HepG2 (cell line): ENCODE results near the gene LENEP. TPM values are rescaled to one million over a fixed set of nuclear protein-coding genes. Genes with fewer than 3 reads are reported as not detected.

Source experiments
- ISL2 ChIP-seq: sonication (generic); formaldehyde crosslinking; IDR thresholded peaks from 2 replicates; pipeline ENCODE4 v1.5.0; 2020; ENCODE audit warnings: missing genetic modification reagents
- SIX4 ChIP-seq: sonication (generic); formaldehyde crosslinking; IDR thresholded peaks from 2 replicates; pipeline ENCODE4 v1.4.0; 2020; ENCODE audit warnings: missing genetic modification reagents
- ZC3H13 ChIP-seq: sonication (generic); formaldehyde crosslinking; IDR thresholded peaks from 2 replicates; pipeline ENCODE4 v1.8.1; 2023; ENCODE audit warnings: mild to moderate bottlenecking, missing genetic modification reagents, moderate library complexity
- ZIK1 ChIP-seq: sonication (generic); formaldehyde crosslinking; IDR thresholded peaks from 2 replicates; pipeline ENCODE4 v1.5.0; 2020; ENCODE audit warnings: mild to moderate bottlenecking, low read depth, missing genetic modification reagents, borderline replicate concordance
- ZNF224 ChIP-seq: sonication (generic); formaldehyde crosslinking; IDR thresholded peaks from 2 replicates; pipeline ENCODE4 v1.5.0; 2020; ENCODE audit warnings: mild to moderate bottlenecking, missing genetic modification reagents
- ZNF34 ChIP-seq: sonication (generic); formaldehyde crosslinking; IDR thresholded peaks from 2 replicates; pipeline ENCODE4 v1.4.0; 2020; ENCODE audit warnings: mild to moderate bottlenecking, missing genetic modification reagents, borderline replicate concordance
- ZNF746 ChIP-seq: sonication (generic); formaldehyde crosslinking; IDR thresholded peaks from 2 replicates; pipeline ENCODE4 v1.8.0; 2022; ENCODE audit warnings: mild to moderate bottlenecking, missing genetic modification reagents
- ZSCAN25 ChIP-seq: sonication (generic); formaldehyde crosslinking; IDR thresholded peaks from 2 replicates; pipeline ENCODE4 v1.8.0; 2022; ENCODE audit warnings: mild to moderate bottlenecking, missing genetic modification reagents
- polyA plus RNA-seq, 8 experiments: library from polyadenylated mRNA; depleted of rRNA in 3 of 8; stranded (reverse) in 7 of 8; unstranded in 1 of 8; fragments of >200 nt; fragmentation: Illumina TruSeq in 4 of 8; extraction: Trizol in 4 of 8; gene quantifications; 2 replicates each; pipeline versions ENCODE4 v1.2.1 to v1.2.3, GENCODE V29; 2011 to 2016; ENCODE audit warnings: low read depth in 4 of 8, missing spikeins in 1 of 8, mixed read lengths in 1 of 8; ENCODE audit not compliant: insufficient read depth in 1 of 8
- total RNA-seq, 5 experiments: library from RNA; depleted of rRNA; stranded (reverse); fragments of >200 nt; fragmentation: Illumina TruSeq; extraction: Trizol; gene quantifications; 2 replicates each; pipeline ENCODE4 v1.2.3, GENCODE V29; 2016; ENCODE audit warnings: low read depth in 1 of 5
- TF ChIP-seq, protein P1 (sequence below): sonication (generic); formaldehyde crosslinking; IDR thresholded peaks from 2 replicates; pipeline ENCODE4 v1.4.0; 2020; ENCODE audit warnings: mild to moderate bottlenecking, missing genetic modification reagents, borderline replicate concordance
- TF ChIP-seq, protein P2 (sequence below): sonication (generic); formaldehyde crosslinking; IDR thresholded peaks from 2 replicates; pipeline ENCODE4 v1.4.0; 2020; ENCODE audit warnings: missing genetic modification reagents, borderline replicate concordance
- TF ChIP-seq, protein P3 (sequence below): sonication (generic); formaldehyde crosslinking; IDR thresholded peaks from 2 replicates; pipeline ENCODE4; 2020; ENCODE audit warnings: missing genetic modification reagents, mild to moderate bottlenecking, borderline replicate concordance
- TF ChIP-seq, protein P4 (sequence below): sonication (generic); formaldehyde crosslinking; IDR thresholded peaks from 2 replicates; pipeline ENCODE4 v1.5.1; 2020; ENCODE audit warnings: mild to moderate bottlenecking, moderate library complexity, missing genetic modification reagents
- TF ChIP-seq, protein P5 (sequence below): sonication (generic); formaldehyde crosslinking; conservative IDR thresholded peaks from 2 replicates; pipeline ENCODE4 v1.8.1; 2023; ENCODE audit warnings: missing genetic modification reagents
- TF ChIP-seq, protein P6 (sequence below): sonication (generic); formaldehyde crosslinking; IDR thresholded peaks from 2 replicates; pipeline ENCODE4 v1.4.0; 2020; ENCODE audit warnings: missing genetic modification reagents

LENEP gene
- total and polyA plus RNA-seq, 2 of the 13 experiments (the other 11 are each of a cell fraction or from before 2014, with no cell fraction given): 0.29 TPM; not detected in 1

DNA sequence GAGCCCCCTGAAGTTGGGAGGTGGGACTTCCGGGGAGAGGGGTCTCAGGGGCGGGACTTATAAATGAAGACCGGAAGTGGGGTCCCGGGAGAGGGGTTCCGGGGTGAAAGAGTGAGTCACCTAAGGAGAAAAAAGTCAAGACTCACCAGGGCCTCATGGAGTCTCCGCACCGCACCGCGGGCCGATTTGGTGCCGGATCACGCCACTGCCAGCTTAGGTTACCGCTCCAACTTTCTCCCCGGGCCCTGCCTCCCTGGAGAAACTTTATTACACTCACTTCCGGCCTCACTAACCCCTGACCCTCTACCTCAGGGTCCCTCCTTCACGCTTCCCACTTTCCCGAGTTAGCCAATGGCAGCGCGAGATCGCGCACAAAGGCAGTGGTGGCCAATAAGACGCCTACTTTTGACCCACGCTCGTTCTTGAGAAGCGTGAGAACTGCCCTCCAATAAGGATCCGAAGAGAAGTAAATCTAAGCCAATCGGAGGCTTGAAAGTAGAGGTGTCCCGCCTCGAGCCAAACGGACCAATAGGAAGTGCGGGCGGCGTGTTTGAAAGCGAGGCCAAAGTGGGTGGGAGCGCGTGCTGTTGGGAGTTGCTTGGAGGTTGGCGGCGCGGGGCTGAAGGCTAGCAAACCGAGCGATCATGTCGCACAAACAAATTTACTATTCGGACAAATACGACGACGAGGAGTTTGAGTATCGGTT lies 19.1 kb upstream of the LENEP start, which contains the start of gene CKS1B (continued):
- TF ChIP-seq, protein P1, sequence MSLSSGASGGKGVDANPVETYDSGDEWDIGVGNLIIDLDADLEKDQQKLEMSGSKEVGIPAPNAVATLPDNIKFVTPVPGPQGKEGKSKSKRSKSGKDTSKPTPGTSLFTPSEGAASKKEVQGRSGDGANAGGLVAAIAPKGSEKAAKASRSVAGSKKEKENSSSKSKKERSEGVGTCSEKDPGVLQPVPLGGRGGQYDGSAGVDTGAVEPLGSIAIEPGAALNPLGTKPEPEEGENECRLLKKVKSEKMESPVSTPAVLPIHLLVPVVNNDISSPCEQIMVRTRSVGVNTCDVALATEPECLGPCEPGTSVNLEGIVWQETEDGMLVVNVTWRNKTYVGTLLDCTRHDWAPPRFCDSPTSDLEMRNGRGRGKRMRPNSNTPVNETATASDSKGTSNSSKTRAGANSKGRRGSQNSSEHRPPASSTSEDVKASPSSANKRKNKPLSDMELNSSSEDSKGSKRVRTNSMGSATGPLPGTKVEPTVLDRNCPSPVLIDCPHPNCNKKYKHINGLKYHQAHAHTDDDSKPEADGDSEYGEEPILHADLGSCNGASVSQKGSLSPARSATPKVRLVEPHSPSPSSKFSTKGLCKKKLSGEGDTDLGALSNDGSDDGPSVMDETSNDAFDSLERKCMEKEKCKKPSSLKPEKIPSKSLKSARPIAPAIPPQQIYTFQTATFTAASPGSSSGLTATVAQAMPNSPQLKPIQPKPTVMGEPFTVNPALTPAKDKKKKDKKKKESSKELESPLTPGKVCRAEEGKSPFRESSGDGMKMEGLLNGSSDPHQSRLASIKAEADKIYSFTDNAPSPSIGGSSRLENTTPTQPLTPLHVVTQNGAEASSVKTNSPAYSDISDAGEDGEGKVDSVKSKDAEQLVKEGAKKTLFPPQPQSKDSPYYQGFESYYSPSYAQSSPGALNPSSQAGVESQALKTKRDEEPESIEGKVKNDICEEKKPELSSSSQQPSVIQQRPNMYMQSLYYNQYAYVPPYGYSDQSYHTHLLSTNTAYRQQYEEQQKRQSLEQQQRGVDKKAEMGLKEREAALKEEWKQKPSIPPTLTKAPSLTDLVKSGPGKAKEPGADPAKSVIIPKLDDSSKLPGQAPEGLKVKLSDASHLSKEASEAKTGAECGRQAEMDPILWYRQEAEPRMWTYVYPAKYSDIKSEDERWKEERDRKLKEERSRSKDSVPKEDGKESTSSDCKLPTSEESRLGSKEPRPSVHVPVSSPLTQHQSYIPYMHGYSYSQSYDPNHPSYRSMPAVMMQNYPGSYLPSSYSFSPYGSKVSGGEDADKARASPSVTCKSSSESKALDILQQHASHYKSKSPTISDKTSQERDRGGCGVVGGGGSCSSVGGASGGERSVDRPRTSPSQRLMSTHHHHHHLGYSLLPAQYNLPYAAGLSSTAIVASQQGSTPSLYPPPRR: peak; percentile 13; the same call in 1 of the 2 replicates
- TF ChIP-seq, protein P2, sequence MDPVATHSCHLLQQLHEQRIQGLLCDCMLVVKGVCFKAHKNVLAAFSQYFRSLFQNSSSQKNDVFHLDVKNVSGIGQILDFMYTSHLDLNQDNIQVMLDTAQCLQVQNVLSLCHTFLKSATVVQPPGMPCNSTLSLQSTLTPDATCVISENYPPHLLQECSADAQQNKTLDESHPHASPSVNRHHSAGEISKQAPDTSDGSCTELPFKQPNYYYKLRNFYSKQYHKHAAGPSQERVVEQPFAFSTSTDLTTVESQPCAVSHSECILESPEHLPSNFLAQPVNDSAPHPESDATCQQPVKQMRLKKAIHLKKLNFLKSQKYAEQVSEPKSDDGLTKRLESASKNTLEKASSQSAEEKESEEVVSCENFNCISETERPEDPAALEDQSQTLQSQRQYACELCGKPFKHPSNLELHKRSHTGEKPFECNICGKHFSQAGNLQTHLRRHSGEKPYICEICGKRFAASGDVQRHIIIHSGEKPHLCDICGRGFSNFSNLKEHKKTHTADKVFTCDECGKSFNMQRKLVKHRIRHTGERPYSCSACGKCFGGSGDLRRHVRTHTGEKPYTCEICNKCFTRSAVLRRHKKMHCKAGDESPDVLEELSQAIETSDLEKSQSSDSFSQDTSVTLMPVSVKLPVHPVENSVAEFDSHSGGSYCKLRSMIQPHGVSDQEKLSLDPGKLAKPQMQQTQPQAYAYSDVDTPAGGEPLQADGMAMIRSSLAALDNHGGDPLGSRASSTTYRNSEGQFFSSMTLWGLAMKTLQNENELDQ: no peak
- TF ChIP-seq, protein P3, sequence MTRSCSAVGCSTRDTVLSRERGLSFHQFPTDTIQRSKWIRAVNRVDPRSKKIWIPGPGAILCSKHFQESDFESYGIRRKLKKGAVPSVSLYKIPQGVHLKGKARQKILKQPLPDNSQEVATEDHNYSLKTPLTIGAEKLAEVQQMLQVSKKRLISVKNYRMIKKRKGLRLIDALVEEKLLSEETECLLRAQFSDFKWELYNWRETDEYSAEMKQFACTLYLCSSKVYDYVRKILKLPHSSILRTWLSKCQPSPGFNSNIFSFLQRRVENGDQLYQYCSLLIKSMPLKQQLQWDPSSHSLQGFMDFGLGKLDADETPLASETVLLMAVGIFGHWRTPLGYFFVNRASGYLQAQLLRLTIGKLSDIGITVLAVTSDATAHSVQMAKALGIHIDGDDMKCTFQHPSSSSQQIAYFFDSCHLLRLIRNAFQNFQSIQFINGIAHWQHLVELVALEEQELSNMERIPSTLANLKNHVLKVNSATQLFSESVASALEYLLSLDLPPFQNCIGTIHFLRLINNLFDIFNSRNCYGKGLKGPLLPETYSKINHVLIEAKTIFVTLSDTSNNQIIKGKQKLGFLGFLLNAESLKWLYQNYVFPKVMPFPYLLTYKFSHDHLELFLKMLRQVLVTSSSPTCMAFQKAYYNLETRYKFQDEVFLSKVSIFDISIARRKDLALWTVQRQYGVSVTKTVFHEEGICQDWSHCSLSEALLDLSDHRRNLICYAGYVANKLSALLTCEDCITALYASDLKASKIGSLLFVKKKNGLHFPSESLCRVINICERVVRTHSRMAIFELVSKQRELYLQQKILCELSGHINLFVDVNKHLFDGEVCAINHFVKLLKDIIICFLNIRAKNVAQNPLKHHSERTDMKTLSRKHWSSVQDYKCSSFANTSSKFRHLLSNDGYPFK (CRISPR knock-in tag): peak; percentile 83; the same call in 1 of the 2 replicates
- TF ChIP-seq, protein P4, sequence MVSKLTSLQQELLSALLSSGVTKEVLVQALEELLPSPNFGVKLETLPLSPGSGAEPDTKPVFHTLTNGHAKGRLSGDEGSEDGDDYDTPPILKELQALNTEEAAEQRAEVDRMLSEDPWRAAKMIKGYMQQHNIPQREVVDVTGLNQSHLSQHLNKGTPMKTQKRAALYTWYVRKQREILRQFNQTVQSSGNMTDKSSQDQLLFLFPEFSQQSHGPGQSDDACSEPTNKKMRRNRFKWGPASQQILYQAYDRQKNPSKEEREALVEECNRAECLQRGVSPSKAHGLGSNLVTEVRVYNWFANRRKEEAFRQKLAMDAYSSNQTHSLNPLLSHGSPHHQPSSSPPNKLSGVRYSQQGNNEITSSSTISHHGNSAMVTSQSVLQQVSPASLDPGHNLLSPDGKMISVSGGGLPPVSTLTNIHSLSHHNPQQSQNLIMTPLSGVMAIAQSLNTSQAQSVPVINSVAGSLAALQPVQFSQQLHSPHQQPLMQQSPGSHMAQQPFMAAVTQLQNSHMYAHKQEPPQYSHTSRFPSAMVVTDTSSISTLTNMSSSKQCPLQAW: no peak; the same call in 1 of the 2 replicates
- TF ChIP-seq SIX4 (CRISPR knock-in tag) (no peak), ISL2 (CRISPR knock-in tag) (no peak), ZNF224 (CRISPR knock-in tag) (no peak), ZC3H13 (CRISPR knock-in tag) (peak; percentile 94), ZIK1 (CRISPR knock-in tag) (no peak), ZSCAN25 (no peak), ZNF34 (CRISPR knock-in tag) (no peak), ZNF746 (CRISPR knock-in tag) (0 out of 2 replicates have a peak, but pooled peaks have one; percentile 44)
- TF ChIP-seq, protein P5, sequence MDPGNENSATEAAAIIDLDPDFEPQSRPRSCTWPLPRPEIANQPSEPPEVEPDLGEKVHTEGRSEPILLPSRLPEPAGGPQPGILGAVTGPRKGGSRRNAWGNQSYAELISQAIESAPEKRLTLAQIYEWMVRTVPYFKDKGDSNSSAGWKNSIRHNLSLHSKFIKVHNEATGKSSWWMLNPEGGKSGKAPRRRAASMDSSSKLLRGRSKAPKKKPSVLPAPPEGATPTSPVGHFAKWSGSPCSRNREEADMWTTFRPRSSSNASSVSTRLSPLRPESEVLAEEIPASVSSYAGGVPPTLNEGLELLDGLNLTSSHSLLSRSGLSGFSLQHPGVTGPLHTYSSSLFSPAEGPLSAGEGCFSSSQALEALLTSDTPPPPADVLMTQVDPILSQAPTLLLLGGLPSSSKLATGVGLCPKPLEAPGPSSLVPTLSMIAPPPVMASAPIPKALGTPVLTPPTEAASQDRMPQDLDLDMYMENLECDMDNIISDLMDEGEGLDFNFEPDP: no peak
- TF ChIP-seq, protein P6, sequence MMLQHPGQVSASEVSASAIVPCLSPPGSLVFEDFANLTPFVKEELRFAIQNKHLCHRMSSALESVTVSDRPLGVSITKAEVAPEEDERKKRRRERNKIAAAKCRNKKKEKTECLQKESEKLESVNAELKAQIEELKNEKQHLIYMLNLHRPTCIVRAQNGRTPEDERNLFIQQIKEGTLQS (CRISPR knock-in tag): no peak
